T-helper 17 cell (primary cell): Measurements from ENCODE around the gene FRMD4A. TPM values are rescaled to one million over a fixed set of nuclear protein-coding genes. Genes with fewer than 3 reads are reported as not detected.
"Not testable (repeated sequence)": the region's sequence is repeated elsewhere in the genome, so short reads cannot be mapped to it uniquely, and the experiment has no call there.

Source experiments
- ATAC-seq: fragments of 150-1000 bp; cut with Tn5 transposase; 2 replicates; pipeline ENCODE4 v1.10.0; 2021; ENCODE audit warnings: mild to moderate bottlenecking, moderate library complexity
- DNase-seq, 3 donors: peaks; one replicate each; pipeline versions ENCODE4 v3.0.0 to v3.0.0-alpha.2; 2020 to 2021
- H3K9me3 ChIP-seq: one replicate; pipeline ENCODE4 v1.7.0; 2013; ENCODE audit warnings: low read length, mild to moderate bottlenecking; ENCODE audit not compliant: control insufficient read depth, poor library complexity, severe bottlenecking
- H3K27ac Mint-ChIP-seq: one replicate; pipeline ENCODE4 v1.8.0; 2022; ENCODE audit warnings: mild to moderate bottlenecking, moderate library complexity, mixed read lengths
- H3K27me3 Mint-ChIP-seq: one replicate; pipeline ENCODE4 v1.8.0; 2022; ENCODE audit warnings: mixed read lengths
- H3K36me3 Mint-ChIP-seq: one replicate; pipeline ENCODE4 v1.8.0; 2022; ENCODE audit warnings: low read depth, mixed read lengths
- H3K4me1 Mint-ChIP-seq: one replicate; pipeline ENCODE4 v1.8.0; 2022; ENCODE audit warnings: mild to moderate bottlenecking, mixed read lengths
- H3K4me3 Mint-ChIP-seq: one replicate; pipeline ENCODE4 v1.8.0; 2022; ENCODE audit warnings: mild to moderate bottlenecking, moderate library complexity, mixed read lengths
- total RNA-seq, 4 donors: library from RNA in 2 of 4; stranded (reverse) in 2 of 4; gene quantifications; one replicate each; pipeline ENCODE4 v1.2.3 and lab custom pipeline; 2022 to 2026

The FRMD4A gene
- total RNA-seq, 2 donors from 2014 or later: 1.3 to 2.7 TPM

GRCh38 chr10:13871011-13871410, 459.7 kb downstream of the FRMD4A start:
- no peak overlapping the region for H3K27ac Mint-ChIP-seq
- no peak for ATAC-seq
- peaks cover 44% of the 10 kb centered on the region for H3K27me3 Mint-ChIP-seq
- no peak for DNase-seq
- H3K36me3 Mint-ChIP-seq: peaks cover 2% of the 10 kb centered on the region
- no peaks in the 10 kb centered on the region for H3K9me3 ChIP-seq
- H3K4me1 Mint-ChIP-seq: peaks cover 9% of the 10 kb centered on the region
- peak overlapping the region; percentile 47 for H3K4me3 Mint-ChIP-seq

- peaks cover 34% of the 10 kb centered on the region for H3K27me3 Mint-ChIP-seq
- DNase-seq (no peak), ATAC-seq (no peak)
- H3K9me3 ChIP-seq: no peaks in the 10 kb centered on the region
- peaks cover 8% of the 10 kb centered on the region for H3K4me1 Mint-ChIP-seq
- no peak overlapping the region for H3K4me3 Mint-ChIP-seq
- peaks cover 2% of the 10 kb centered on the region for H3K36me3 Mint-ChIP-seq
- no peak overlapping the region for H3K27ac Mint-ChIP-seq
Measured at GRCh38 chr10:13869295-13869664, 461.4 kb downstream of the FRMD4A start.

DNA sequence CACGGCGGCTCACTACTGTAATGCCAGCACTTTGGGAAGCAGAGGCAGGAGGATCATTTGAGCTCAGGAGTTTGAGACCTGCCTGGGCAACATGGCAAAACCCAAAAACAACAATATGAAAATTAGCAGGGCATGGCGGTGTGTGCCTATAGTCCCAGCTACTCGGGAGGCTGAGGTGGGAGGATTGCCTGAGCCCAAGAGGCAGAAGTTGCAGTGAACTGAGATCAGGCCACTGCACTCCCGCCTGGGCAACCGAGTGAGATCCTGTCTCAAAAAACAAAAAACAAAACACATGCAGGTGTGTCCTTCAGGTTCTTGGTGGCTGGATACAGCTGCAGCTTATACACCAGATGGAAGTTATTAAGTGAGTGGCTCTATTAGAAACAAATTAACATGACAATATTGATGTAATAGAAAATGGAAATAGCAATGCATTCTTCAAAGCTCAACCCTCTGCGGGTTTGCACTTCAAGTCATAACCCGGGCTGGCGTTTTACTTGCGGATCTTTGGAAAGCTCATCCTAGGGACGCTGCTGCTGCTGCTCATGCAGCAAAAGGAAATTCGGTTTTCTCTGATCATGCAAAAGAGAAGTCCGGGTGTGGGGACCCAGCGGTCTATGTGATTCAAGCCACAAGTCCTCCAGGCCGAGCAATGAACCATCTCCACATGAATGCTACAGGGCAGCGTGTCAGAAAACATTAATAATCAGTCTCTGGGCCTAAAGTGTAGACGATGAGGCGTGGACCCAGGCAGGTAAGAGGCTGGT, 462.0 kb downstream of the FRMD4A start:
- no peak for DNase-seq
- peaks cover 34% of the 10 kb centered on the region for H3K27me3 Mint-ChIP-seq
- ATAC-seq: no peak
- H3K4me3 Mint-ChIP-seq: no peak overlapping the region
- H3K4me1 Mint-ChIP-seq: peaks cover 8% of the 10 kb centered on the region
- no peaks in the 10 kb centered on the region for H3K9me3 ChIP-seq
- H3K27ac Mint-ChIP-seq: peak overlapping the region; percentile 63
- peaks cover 2% of the 10 kb centered on the region for H3K36me3 Mint-ChIP-seq

DNA sequence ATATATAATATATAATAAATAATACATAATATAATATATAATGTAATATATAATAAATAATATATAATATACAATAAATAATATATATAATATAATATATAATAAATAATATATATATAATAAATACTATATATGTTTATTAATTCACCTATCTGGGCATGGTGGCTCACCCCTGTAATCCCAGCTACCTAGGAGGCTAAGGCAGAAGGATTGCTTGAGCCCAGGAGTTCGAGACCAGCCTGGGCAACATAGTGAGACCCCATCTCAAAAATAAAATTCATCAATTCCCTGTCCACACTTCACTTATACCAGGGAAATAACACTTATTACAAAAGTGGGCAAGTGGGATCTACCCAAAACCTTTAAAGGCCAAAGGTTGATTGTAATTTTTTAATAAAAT, 462.9 kb downstream of the FRMD4A start:
- peak overlapping the region; percentile 63 for H3K27ac Mint-ChIP-seq
- no peak for ATAC-seq
- no peaks in the 10 kb centered on the region for H3K9me3 ChIP-seq
- H3K36me3 Mint-ChIP-seq: peaks cover 2% of the 10 kb centered on the region
- DNase-seq: no peak
- H3K27me3 Mint-ChIP-seq: peaks cover 34% of the 10 kb centered on the region
- H3K4me3 Mint-ChIP-seq: no peak overlapping the region
- H3K4me1 Mint-ChIP-seq: peaks cover 6% of the 10 kb centered on the region

DNA sequence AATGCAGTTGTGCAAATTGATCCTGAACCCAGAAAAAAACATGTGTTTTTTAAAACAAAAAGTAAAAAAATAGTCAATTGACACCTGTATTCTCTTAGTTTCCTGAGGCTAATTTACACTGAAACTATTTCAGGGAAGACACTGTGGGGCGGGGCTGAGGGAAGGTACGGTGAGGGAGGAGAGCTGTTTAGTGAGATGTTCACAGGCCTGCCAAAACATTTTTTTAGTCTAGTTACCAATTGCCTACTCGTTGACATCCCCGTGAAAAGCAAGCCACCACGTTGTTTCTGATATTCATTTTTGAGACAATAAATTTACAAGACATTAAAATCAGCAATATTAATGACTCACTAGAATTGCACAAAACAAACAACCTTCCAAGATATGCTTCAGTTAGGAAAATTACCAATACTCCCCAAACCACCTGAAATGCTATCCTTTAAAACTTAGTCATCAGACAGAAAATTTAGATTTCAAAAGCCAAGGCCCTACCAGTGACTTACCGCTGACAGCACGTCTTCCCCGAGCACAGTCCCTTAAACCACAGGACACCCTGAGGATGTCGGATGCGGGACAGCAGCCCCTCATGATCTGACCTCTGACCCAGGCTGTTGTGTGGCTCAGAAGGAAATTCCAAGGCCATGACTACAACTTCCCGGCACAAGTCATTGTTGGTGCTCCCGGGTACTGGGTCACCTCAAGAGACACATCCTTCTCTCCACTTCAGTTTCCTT, 464.8 kb downstream of the FRMD4A start:
- H3K9me3 ChIP-seq: no peaks in the 10 kb centered on the region
- H3K4me1 Mint-ChIP-seq: peaks cover 6% of the 10 kb centered on the region
- peaks cover 29% of the 10 kb centered on the region for H3K27me3 Mint-ChIP-seq
- ATAC-seq (no peak), DNase-seq (no peak)
- H3K36me3 Mint-ChIP-seq: peaks cover 2% of the 10 kb centered on the region
- peak overlapping the region; percentile 31 for H3K4me3 Mint-ChIP-seq
- H3K27ac Mint-ChIP-seq: no peak overlapping the region

DNA sequence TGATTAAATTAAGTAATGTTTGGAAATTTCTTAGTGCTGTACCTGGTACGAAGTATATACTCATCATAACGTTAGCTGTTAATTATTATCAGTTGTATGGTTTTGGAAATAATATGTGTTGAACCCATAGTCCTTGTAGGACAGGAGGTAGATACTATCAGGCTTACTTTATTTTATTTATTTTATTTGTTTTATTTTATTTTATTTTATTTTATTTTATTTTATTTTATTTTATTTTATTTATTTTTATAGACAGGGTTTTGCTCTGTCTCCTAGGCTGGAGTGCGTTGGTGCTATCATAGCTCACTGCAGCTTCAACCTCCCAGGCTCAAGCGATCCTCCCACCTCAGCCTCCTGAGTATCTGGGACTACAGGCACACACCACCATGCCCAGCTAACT, 465.5 kb downstream of the FRMD4A start:
- ATAC-seq, H3K27ac Mint-ChIP-seq, H3K9me3 ChIP-seq, H3K4me3 Mint-ChIP-seq, H3K4me1 Mint-ChIP-seq, H3K36me3 Mint-ChIP-seq, DNase-seq: not testable (repeated sequence)
- peaks cover 24% of the 10 kb centered on the region for H3K27me3 Mint-ChIP-seq

- Mint-ChIP-seq H3K27me3 (peaks cover 11% of the 10 kb centered on the region), H3K4me1 (peaks cover 4% of the 10 kb centered on the region), H3K27ac (no peak overlapping the region), H3K36me3 (no peaks in the 10 kb centered on the region), H3K4me3 (no peak overlapping the region)
- DNase-seq (no peak), ATAC-seq (no peak)
- H3K9me3 ChIP-seq: no peaks in the 10 kb centered on the region
Measured at GRCh38 chr10:13862546-13863233, 468.0 kb downstream of the FRMD4A start.

GRCh38 chr10:13860886-13861285, 469.8 kb downstream of the FRMD4A start:
- H3K4me3 Mint-ChIP-seq: no peak overlapping the region

GRCh38 chr10:13859979-13860654, 470.6 kb downstream of the FRMD4A start:
- no peak overlapping the region for H3K27ac Mint-ChIP-seq
- peaks cover 4% of the 10 kb centered on the region for H3K4me1 Mint-ChIP-seq
- no peaks in the 10 kb centered on the region for H3K9me3 ChIP-seq
- no peak for ATAC-seq
- no peaks in the 10 kb centered on the region for H3K36me3 Mint-ChIP-seq
- H3K4me3 Mint-ChIP-seq: no peak overlapping the region
- DNase-seq: no peak
- peaks cover 11% of the 10 kb centered on the region for H3K27me3 Mint-ChIP-seq

More at GRCh38 chr10:13860886-13861285, 469.8 kb downstream of the FRMD4A start:
- no peak for ATAC-seq
- H3K36me3 Mint-ChIP-seq: no peaks in the 10 kb centered on the region
- H3K4me1 Mint-ChIP-seq: peaks cover 4% of the 10 kb centered on the region
- H3K27me3 Mint-ChIP-seq: peaks cover 11% of the 10 kb centered on the region
- DNase-seq: no peak
- no peaks in the 10 kb centered on the region for H3K9me3 ChIP-seq
- H3K27ac Mint-ChIP-seq: no peak overlapping the region

- Mint-ChIP-seq H3K36me3 (no peaks in the 10 kb centered on the region), H3K4me3 (no peak overlapping the region), H3K27ac (no peak overlapping the region), H3K4me1 (peaks cover 4% of the 10 kb centered on the region), H3K27me3 (peaks cover 11% of the 10 kb centered on the region)
- ATAC-seq (no peak), DNase-seq (no peak)
- no peaks in the 10 kb centered on the region for H3K9me3 ChIP-seq
Measured at GRCh38 chr10:13858709-13859108, 472.0 kb downstream of the FRMD4A start.

DNA sequence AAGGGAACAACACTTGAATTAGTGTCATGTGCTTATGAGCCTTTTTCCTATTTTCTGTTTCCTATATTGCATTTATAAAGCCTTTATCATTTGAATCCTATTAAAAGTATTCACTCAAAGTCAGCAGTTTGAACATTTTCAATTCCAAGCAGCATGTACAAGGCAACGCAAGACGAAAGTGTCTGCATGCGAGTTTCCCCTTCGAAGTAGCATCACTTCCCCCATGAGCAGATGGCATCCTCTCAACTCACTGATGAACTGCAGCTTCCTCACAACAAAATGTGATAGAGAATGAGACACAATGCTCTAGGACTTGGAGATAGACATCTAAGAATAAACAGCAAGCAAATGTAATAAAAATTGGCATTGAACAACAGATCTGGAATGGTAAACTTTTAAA, 473.3 kb downstream of the FRMD4A start:
- H3K27me3 Mint-ChIP-seq: peaks cover 7% of the 10 kb centered on the region
- no peak for DNase-seq
- no peak overlapping the region for H3K4me3 Mint-ChIP-seq
- peaks cover 2% of the 10 kb centered on the region for H3K4me1 Mint-ChIP-seq
- H3K9me3 ChIP-seq: no peaks in the 10 kb centered on the region
- H3K36me3 Mint-ChIP-seq: peaks cover 3% of the 10 kb centered on the region
- no peak overlapping the region for H3K27ac Mint-ChIP-seq
- ATAC-seq: no peak

GRCh38 chr10:13853854-13854253, 476.9 kb downstream of the FRMD4A start:
- no peaks in the 10 kb centered on the region for H3K9me3 ChIP-seq
- Mint-ChIP-seq H3K27me3 (peaks cover 4% of the 10 kb centered on the region), H3K4me1 (no peaks in the 10 kb centered on the region), H3K4me3 (no peak overlapping the region), H3K27ac (no peak overlapping the region), H3K36me3 (peaks cover 3% of the 10 kb centered on the region)
- ATAC-seq: no peak
- no peak for DNase-seq

- no peak overlapping the region for H3K27ac Mint-ChIP-seq
- ATAC-seq (no peak), DNase-seq (no peak)
- H3K4me3 Mint-ChIP-seq: no peak overlapping the region
- H3K36me3 Mint-ChIP-seq: peaks cover 3% of the 10 kb centered on the region
- peaks cover 5% of the 10 kb centered on the region for H3K27me3 Mint-ChIP-seq
- H3K9me3 ChIP-seq: no peaks in the 10 kb centered on the region
- no peaks in the 10 kb centered on the region for H3K4me1 Mint-ChIP-seq
Measured at GRCh38 chr10:13852872-13853271, 477.9 kb downstream of the FRMD4A start.
